Lung (tissue), 16 donors: ENCODE data around the gene ULBP2. TPM values are rescaled to one million over a fixed set of nuclear protein-coding genes. Genes with fewer than 3 reads are reported as not detected.
A peak's percentile ranks its signal among the peaks of the same experiment; 100 is the strongest.

Source experiments
- ATAC-seq: fragments of 200-7000 bp; cut with Tn5 transposase; one replicate; pipeline ENCODE4 v1.9.1; 2020; ENCODE audit warnings: moderate number of reproducible peaks; ENCODE audit not compliant: insufficient read depth, low FRiP score
- DNase-seq, 3 donors: peaks; one replicate each; pipeline ENCODE4 v3.0.0-alpha.2; 2013 to 2017
- H3K27ac ChIP-seq, 2 donors: one replicate each; pipeline ENCODE4 v1.5.1; 2013; ENCODE audit warnings: mild to moderate bottlenecking in 2 of 2, moderate library complexity in 2 of 2, control low read depth in 1 of 2, inconsistent platforms in 1 of 2, low read depth in 1 of 2, low read length in 1 of 2
- H3K27me3 ChIP-seq, 3 donors: one replicate each; pipeline ENCODE4 v1.5.1; 2013; ENCODE audit warnings: low read length in 2 of 3; ENCODE audit not compliant: control insufficient read depth in 3 of 3, insufficient read depth in 3 of 3
- H3K36me3 ChIP-seq, 4 donors: one replicate each; pipeline ENCODE4 v1.5.1; 2013; ENCODE audit warnings: low read length in 4 of 4, mild to moderate bottlenecking in 1 of 4, moderate library complexity in 1 of 4; ENCODE audit not compliant: control insufficient read depth in 4 of 4, insufficient read depth in 4 of 4
- H3K4me1 ChIP-seq, 5 donors: one replicate each; pipeline ENCODE4 v1.5.1; 2013; ENCODE audit warnings: low read length in 5 of 5, mild to moderate bottlenecking in 2 of 5, moderate library complexity in 1 of 5; ENCODE audit not compliant: control insufficient read depth in 5 of 5, insufficient read depth in 5 of 5
- H3K4me3 ChIP-seq: one replicate; pipeline ENCODE4 v1.5.1; 2013; ENCODE audit warnings: mild to moderate bottlenecking, control low read depth, moderate library complexity
- H3K9ac ChIP-seq, 2 donors: one replicate each; pipeline ENCODE4 v1.5.1; 2013; ENCODE audit warnings: low read length in 2 of 2, control low read depth in 1 of 2; ENCODE audit not compliant: insufficient read depth in 1 of 2
- H3K9me3 ChIP-seq, 4 donors: one replicate each; pipeline ENCODE4 v1.5.1; 2013; ENCODE audit warnings: low read length in 3 of 4, mild to moderate bottlenecking in 1 of 4, moderate library complexity in 1 of 4; ENCODE audit not compliant: control insufficient read depth in 4 of 4, insufficient read depth in 3 of 4
- CTCF ChIP-seq: IDR thresholded peaks from 2 replicates; pipeline ENCODE4 v1.5.1; 2012; ENCODE audit warnings: mild to moderate bottlenecking; ENCODE audit errors: control extremely low read depth, extremely low read depth
- WGBS, 2 donors: extraction: QIAGEN DNeasy Blood & Tissue Kit; methylation state at CpG; one replicate each; pipeline ENCODE4 v1.1.7; 2013; 5-methylcytosine and 5-hydroxymethylcytosine counted together
- long read RNA-seq, 5 donors: transcript quantifications; one replicate each; lab custom pipeline, GENCODE V29; 2026
- polyA plus RNA-seq, 2 donors: library from polyadenylated mRNA; stranded (reverse); fragments of 200-250 nt; gene quantifications; one replicate each; pipeline ENCODE4 v1.2.1, GENCODE V29; 2013
- total RNA-seq, 2 donors: library from RNA; depleted of rRNA in 1 of 2; stranded (reverse); fragments of >200 nt in 1 of 2; gene quantifications; one replicate each; pipeline ENCODE4 v1.2.1, GENCODE V29; 2014 to 2021
- donor health status: control.
- donor health status: control.
- donor health status: Bipolar disorder and iron deficiency.
- donor health status: healthy.
- donor health status: DM: yes; HTN: yes; CAD: no.

ULBP2 gene, protein sequence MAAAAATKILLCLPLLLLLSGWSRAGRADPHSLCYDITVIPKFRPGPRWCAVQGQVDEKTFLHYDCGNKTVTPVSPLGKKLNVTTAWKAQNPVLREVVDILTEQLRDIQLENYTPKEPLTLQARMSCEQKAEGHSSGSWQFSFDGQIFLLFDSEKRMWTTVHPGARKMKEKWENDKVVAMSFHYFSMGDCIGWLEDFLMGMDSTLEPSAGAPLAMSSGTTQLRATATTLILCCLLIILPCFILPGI
- 1 to 10 TPM; 2.4 to 2.9 TPM for total RNA-seq
- polyA plus RNA-seq, result 1 to 10 TPM; 1.2 to 6.2 TPM
- long read RNA-seq, donor 1, partial matches to known transcripts, result 0 of 2 reads
- long read RNA-seq, donor 1, other reads (novel, unspliced or antisense), result 0 of 2 reads
- long read RNA-seq, donor 2, partial matches to known transcripts, result 0 of 1 reads
- long read RNA-seq, donor 2, other reads (novel, unspliced or antisense), result 0 of 1 reads
- long read RNA-seq, donor 3, result 0 reads
- long read RNA-seq, donor 4, result 0 reads
- long read RNA-seq, donor 5, result 0 reads

DNA sequence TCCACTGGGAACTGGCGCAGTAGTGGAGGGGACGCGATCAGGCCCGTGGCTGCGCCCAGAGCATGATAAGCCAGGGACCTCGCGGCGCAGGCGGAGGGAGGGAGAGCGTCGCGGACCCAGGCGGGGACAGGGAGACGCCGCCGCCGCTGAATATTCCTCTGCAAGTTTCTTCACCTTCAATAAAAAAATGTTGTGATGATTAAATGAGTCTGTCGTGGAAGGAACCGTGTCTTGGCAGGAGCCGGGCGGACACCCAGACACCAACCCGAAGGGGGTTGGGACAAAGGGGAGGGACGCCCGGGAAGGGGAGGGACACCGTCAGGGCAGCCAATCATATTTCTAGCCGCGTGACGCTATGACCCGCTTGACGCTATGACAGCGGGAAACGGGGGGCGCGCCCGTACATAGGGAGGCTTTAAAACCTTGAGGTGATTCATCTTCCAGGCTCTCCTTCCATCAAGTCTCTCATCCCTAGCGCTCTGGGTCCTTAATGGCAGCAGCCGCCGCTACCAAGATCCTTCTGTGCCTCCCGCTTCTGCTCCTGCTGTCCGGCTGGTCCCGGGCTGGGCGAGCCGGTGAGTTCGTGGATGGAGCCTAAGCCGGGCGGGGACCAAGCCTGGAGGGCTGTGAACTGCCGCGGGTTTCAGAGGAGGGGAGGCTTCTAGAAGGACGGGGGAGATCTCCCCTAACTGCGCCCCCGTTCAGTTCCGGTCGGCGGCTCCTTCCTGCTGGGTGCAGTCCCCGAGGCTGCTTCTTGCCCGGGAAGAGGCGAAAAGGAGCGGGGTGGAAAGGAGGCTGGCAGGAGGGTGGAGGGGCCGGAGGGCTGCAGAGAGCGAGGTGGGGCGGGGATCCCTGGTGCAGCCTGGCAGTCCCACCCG is at the start of gene ULBP2:
Gene ULBP2, plus strand, starts transcription at position 432 of the 878 bp plus-strand sequence. Its CDS starts 59 bp downstream, at position 491.
- DNase-seq, result peak; percentile 88 to 89 (median 89)
- TF ChIP-seq CTCF, result no peak
- Histone ChIP-seq H3K27me3 (peaks cover 0 to 59% (median 39%) of the 10 kb centered on the region in 3 donors), H3K4me1 (peaks cover 0 to 11% (median 0%) of the 10 kb centered on the region in 5 donors), H3K36me3 (no peaks in the 10 kb centered on the region), H3K4me3 (peak within 1 kb of the TSS; percentile 29), H3K9me3 (no peaks in the 10 kb centered on the region), H3K27ac (peak within 1 kb of the TSS; percentile 17 to 68), H3K9ac (no peak within 1 kb of the TSS)
- WGBS, 2 donors, result 1% methylated on average over 60 to 62 of the region's 62 CpGs
- peak; percentile 91 for ATAC-seq

- ATAC-seq, result peak; percentile 76
- H3K9me3 ChIP-seq, result no peaks in the 10 kb centered on the region
- no peaks in the 10 kb centered on the region for H3K36me3 ChIP-seq
- TF ChIP-seq CTCF, result no peak
- peak overlapping the region in 1 of 2 donors; percentile 54 for H3K27ac ChIP-seq
- no peak overlapping the region for H3K9ac ChIP-seq
- peaks cover 3 to 18% (median 12%) of the 10 kb centered on the region in 5 donors for H3K4me1 ChIP-seq
- H3K27me3 ChIP-seq, result no peaks in the 10 kb centered on the region
- H3K4me3 ChIP-seq, result no peak overlapping the region
- WGBS, 2 donors, result 31 to 52% methylated on average over 7 of the region's 7 CpGs
- DNase-seq, result peak; percentile 77 to 87 (median 85)
These were observed 46.7 kb upstream of the ULBP2 start for GRCh38 chr6:149895048-149895590.

GRCh38 chr6:149895833-149896271 is 46.0 kb upstream of the ULBP2 start:
- no peak for TF ChIP-seq CTCF
- ATAC-seq (no peak), DNase-seq (peak in 2 of 3 donors; percentile 36 to 48)
- H3K9ac ChIP-seq, result no peak overlapping the region
- 26 to 33% methylated on average over 5 of the region's 5 CpGs for WGBS, 2 donors
- no peak overlapping the region for H3K4me3 ChIP-seq
- H3K27ac ChIP-seq, result peak overlapping the region in 1 of 2 donors; percentile 81
- no peaks in the 10 kb centered on the region for H3K9me3 ChIP-seq
- no peaks in the 10 kb centered on the region for H3K27me3 ChIP-seq
- H3K36me3 ChIP-seq, result no peaks in the 10 kb centered on the region
- peaks cover 3 to 18% (median 12%) of the 10 kb centered on the region in 5 donors for H3K4me1 ChIP-seq
